Stomach (tissue), 9 donors: ENCODE data around the gene KLHL42. TPM values are rescaled to one million over a fixed set of nuclear protein-coding genes. Genes with fewer than 3 reads are reported as not detected.

Experiments
- DNase-seq, 2 donors: peaks; one replicate each; pipeline versions ENCODE4 v3.0.0 to v3.0.0-alpha.2; 2013 to 2019
- H3K27ac ChIP-seq, 5 donors: fragments of 200-600 bp in 4 of 5; sonication (generic) in 4 of 5; one replicate each; pipeline ENCODE4 v1.5.1; 2013 to 2019; ENCODE audit warnings: mild to moderate bottlenecking in 1 of 5, moderate library complexity in 1 of 5
- H3K27me3 ChIP-seq, 3 donors: fragments of 200-600 bp; sonication (generic); one replicate each; pipeline ENCODE4 v1.5.1; 2017 to 2019; ENCODE audit warnings: mixed run types in 1 of 3
- H3K36me3 ChIP-seq, 4 donors: fragments of 200-600 bp; sonication (generic); 1 replicate in 3 of 4; 2 replicates in 1 of 4; pipeline ENCODE4 v1.5.1; 2016 to 2019
- H3K4me1 ChIP-seq, 4 donors: fragments of 200-600 bp; sonication (generic); one replicate each; pipeline ENCODE4 v1.5.1; 2016 to 2019
- H3K4me3 ChIP-seq, 4 donors: fragments of 200-600 bp; sonication (generic) in 3 of 4; one replicate each; pipeline ENCODE4 v1.5.1; 2016 to 2019; ENCODE audit warnings: mild to moderate bottlenecking in 1 of 4
- H3K9me3 ChIP-seq, 4 donors: fragments of 200-600 bp; sonication (generic); one replicate each; pipeline ENCODE4 v1.5.1; 2016 to 2019
- CTCF ChIP-seq, 7 experiments: fragments of 450-650 bp in 4 of 7; fragments of 200-600 bp in 3 of 7; sonication (generic) in 3 of 7; IDR thresholded peaks; one replicate each; pipeline ENCODE4 v1.5.1; 2016 to 2019; ENCODE audit warnings: antibody characterized with exemption in 7 of 7, control low read depth in 2 of 7, mild to moderate bottlenecking in 1 of 7
- EP300 ChIP-seq: sonication (generic); formaldehyde crosslinking; IDR thresholded peaks from one replicate; pipeline ENCODE4 v1.6.1; 2017; ENCODE audit warnings: antibody characterized with exemption
- POLR2A ChIP-seq, 4 donors: fragments of 450-650 bp; IDR thresholded peaks; one replicate each; pipeline ENCODE4 v1.6.1; 2016; ENCODE audit warnings: antibody characterized with exemption in 4 of 4, control low read depth in 2 of 4, mild to moderate bottlenecking in 1 of 4, moderate library complexity in 1 of 4
- POLR2AphosphoS5 ChIP-seq, 3 donors: sonication (generic); formaldehyde crosslinking; IDR thresholded peaks; one replicate each; pipeline ENCODE4 v1.6.1; 2016; ENCODE audit warnings: antibody characterized with exemption in 3 of 3
- WGBS, 5 donors: extraction: QIAGEN DNeasy Blood & Tissue Kit in 3 of 5; methylation state at CpG; one replicate each; pipeline versions ENCODE4 v1.1.5 to v1.1.7; 2013 to 2018; 5-methylcytosine and 5-hydroxymethylcytosine counted together
- intact Hi-C: fragments of 100-400 bp; cut with DNase I; formaldehyde crosslinking; loops from one replicate; pipeline ENCODE4 v1.15.1; 2023; ENCODE audit warnings: low total_unique reads
- polyA plus RNA-seq, 3 donors: library from polyadenylated mRNA; stranded (reverse); fragments of 200-250 nt; gene quantifications; one replicate each; pipeline ENCODE4 v1.2.3, GENCODE V29; 2013
- total RNA-seq, 5 donors: library from RNA; depleted of rRNA; stranded (reverse); fragments of >200 nt; gene quantifications; one replicate each; pipeline versions ENCODE4 v1.1.0 to v1.2.3, GENCODE V29; 2014 to 2016
- donor health status: healthy with polysubstance abuse.
- donor health status: Bipolar disorder and iron deficiency.
- donor health status: healthy.

Gene KLHL42
- total and polyA plus RNA-seq, 8 donors = 5.1 to 141 (median 16.7) TPM

DNA sequence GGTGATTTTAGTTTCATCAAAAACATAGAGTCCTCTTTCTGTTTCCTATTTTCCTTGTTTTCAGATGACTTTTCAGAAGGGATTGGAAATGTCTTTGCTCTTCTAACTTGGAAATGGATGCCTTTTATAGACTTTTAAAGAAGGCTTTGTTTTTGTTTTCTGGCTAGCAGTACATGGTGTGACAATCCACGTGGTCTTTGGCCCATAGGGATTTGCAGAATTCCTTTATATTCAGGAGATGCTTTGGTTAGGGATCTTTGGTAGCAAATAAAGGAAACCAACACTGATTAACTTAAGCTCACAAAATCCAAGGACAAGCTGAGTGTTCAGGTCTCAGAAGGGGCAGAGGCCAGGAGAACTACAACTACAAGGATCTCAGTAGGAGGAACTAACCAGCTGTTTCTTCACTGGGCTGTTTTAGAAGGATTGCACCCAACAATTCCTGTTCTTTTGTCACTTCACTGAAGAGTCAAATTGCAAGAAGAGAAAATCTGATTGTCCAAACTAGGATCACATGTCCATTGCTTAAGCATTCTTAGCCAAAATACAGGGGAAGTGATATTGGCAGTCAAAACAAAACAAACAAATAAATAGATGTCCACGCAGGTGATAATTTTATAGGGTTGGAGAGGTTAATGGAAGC is 58.6 kb downstream of the KLHL42 start:
- Histone ChIP-seq H3K27me3 (no peaks in the 10 kb centered on the region), H3K36me3 (no peaks in the 10 kb centered on the region), H3K4me3 (no peak overlapping the region), H3K4me1 (peaks cover 0 to 5% (median under 1%) of the 10 kb centered on the region in 4 donors), H3K9me3 (peaks cover 0 to 9% (median 0%) of the 10 kb centered on the region in 4 donors), H3K27ac (no peak overlapping the region)
- no peak for DNase-seq
- 71 to 82% (median 81%) methylated on average over 2 of the region's 2 CpGs for WGBS, 5 donors
- TF ChIP-seq CTCF (IDR thresholded peaks at IDR 0.05) (no peak), POLR2A (IDR thresholded peaks at IDR 0.05) (no peak), EP300 (no peak), POLR2AphosphoS5 (IDR thresholded peaks at IDR 0.05) (no peak)
- intact Hi-C loops = no loop called here

DNA sequence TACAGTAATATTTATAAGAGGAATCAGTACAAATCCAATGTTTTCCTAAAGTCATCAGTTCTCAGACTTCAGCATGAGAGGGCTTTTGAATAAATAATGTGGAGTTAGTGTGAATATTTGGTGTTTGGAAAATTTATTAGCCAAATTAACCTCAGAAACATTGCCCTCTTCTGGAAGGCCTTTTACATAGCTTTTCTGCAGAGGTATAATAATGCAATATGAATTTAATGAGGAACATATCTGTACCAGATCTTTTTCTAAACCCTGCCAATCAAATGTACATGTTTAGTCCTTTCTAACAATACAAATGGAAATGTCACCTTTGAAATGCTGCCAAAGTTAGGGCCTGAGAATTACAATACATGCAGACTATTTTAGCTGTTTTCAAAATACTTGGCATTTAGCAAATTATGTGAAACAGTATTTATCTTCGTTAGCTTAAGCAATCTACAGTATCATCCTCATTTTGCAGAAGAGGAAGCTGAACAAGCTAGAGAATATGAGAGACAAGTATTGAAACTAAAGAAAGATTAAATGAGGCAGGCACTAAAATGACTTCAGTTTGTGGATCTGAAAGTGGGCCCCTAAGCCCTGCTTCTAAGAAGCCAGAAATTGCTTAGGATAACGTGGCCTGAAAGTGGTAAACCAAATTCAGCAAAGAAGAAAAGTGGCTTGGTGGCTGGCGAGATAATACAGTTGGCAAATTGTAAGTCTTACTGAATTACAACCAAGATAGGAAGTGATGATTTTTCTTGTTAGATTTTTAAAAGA is 60.4 kb downstream of the KLHL42 start:
- intact Hi-C loops = no loop called here
- no peak overlapping the region for H3K4me3 ChIP-seq
- TF ChIP-seq CTCF (IDR thresholded peaks at IDR 0.05) (no peak), POLR2A (IDR thresholded peaks at IDR 0.05) (no peak), EP300 (no peak), POLR2AphosphoS5 (IDR thresholded peaks at IDR 0.05) (no peak)
- H3K4me1 ChIP-seq = peaks cover 0 to 17% (median 13%) of the 10 kb centered on the region in 4 donors
- H3K9me3 ChIP-seq = no peaks in the 10 kb centered on the region
- no peaks in the 10 kb centered on the region for H3K27me3 ChIP-seq
- 65 to 80% (median 67%) methylated on average over 3 of the region's 3 CpGs for WGBS, 5 donors
- H3K36me3 ChIP-seq = no peaks in the 10 kb centered on the region
- no peak for DNase-seq
- H3K27ac ChIP-seq = no peak overlapping the region

- Histone ChIP-seq H3K36me3 (no peaks in the 10 kb centered on the region), H3K4me3 (no peak overlapping the region), H3K9me3 (no peaks in the 10 kb centered on the region), H3K27ac (no peak overlapping the region), H3K27me3 (no peaks in the 10 kb centered on the region), H3K4me1 (peaks cover 0 to 17% (median 13%) of the 10 kb centered on the region in 4 donors)
- DNase-seq = no peak
- intact Hi-C loops = no loop called here
- WGBS, 5 donors = 56 to 72% (median 68%) methylated on average over 5 of the region's 5 CpGs
- no peak for TF ChIP-seq CTCF (IDR thresholded peaks at IDR 0.05)
- no peak for TF ChIP-seq POLR2AphosphoS5 (IDR thresholded peaks at IDR 0.05)
- no peak for TF ChIP-seq EP300
- no peak for TF ChIP-seq POLR2A (IDR thresholded peaks at IDR 0.05)
Measured at GRCh38 chr12:27841392-27841882, 61.4 kb downstream of the KLHL42 start.

DNA sequence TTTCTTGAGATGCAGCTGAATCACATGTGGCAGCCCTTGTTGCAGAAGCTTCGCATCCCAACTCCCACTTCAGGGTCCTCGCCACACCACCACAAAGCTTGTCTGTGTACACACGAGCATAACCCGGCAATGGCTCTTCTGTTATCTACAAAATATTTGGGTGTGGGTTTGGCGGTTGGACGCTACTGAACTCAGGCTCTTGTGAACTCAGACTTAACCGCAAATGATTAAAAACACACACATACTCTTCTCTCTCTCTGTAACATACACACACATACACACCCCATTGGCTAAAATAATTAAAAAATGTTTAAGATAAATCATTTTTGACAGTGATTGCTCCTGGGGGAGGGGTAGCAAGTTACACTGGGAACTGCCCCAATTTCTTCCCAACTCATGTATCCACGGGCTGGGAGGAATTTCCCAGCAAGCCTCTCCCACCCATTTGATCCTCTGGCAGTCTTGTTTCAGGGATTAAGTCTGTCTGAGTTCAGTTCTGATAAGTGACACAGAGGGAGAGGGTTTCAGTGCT is 63.7 kb downstream of the KLHL42 start:
- peaks cover 0 to 17% (median 13%) of the 10 kb centered on the region in 4 donors for H3K4me1 ChIP-seq
- intact Hi-C loops = no loop called here
- peak overlapping the region in 1 of 5 donors; percentile 42 for H3K27ac ChIP-seq
- WGBS, 5 donors = 18 to 31% (median 25%) methylated on average over 8 of the region's 8 CpGs
- peak in 1 of 2 donors; percentile 56 for DNase-seq
- TF ChIP-seq EP300 (no peak), POLR2AphosphoS5 (IDR thresholded peaks at IDR 0.05) (no peak), CTCF (IDR thresholded peaks at IDR 0.05) (no peak), POLR2A (IDR thresholded peaks at IDR 0.05) (no peak)
- no peaks in the 10 kb centered on the region for H3K27me3 ChIP-seq
- H3K36me3 ChIP-seq = no peaks in the 10 kb centered on the region
- no peaks in the 10 kb centered on the region for H3K9me3 ChIP-seq
- peak overlapping the region in 2 of 4 donors; percentile 5 to 26 for H3K4me3 ChIP-seq
